ENCODE measurements around the gene DCAKD.

The DCAKD gene

GRCh38 chr17:45088741-45089140 is 37.3 kb upstream of the DCAKD start:
- H3K4me3 ChIP-seq (ENCODE audit: low read length), result no peak overlapping the region
- WGBS (ENCODE audit: insufficient coverage, insufficient read length), result no CpG with 5 or more reads among the region's 3 CpGs
- H3K27me3 ChIP-seq (ENCODE audit: control insufficient read depth, insufficient read depth, low read length), result no peaks in the 10 kb centered on the region
- H3K36me3 ChIP-seq (ENCODE audit: control insufficient read depth, insufficient read depth, low read length), result peaks cover 34% of the 10 kb centered on the region
- H3K9me3 ChIP-seq (ENCODE audit: control insufficient read depth, insufficient read depth, low read length), result no peaks in the 10 kb centered on the region
- no peak for DNase-seq (ENCODE audit: low read depth, low spot score)
- peaks cover 2% of the 10 kb centered on the region; the same call in 1 of the 2 replicates for H3K4me1 ChIP-seq (ENCODE audit: control insufficient read depth, insufficient read depth, low read length)
- H3K27ac ChIP-seq (ENCODE audit: low read length), result no peak overlapping the region

GRCh38 chr17:45087978-45088377 is 36.5 kb upstream of the DCAKD start:
- Histone ChIP-seq H3K27ac (ENCODE audit: low read length) (no peak overlapping the region), H3K36me3 (ENCODE audit: control insufficient read depth, insufficient read depth, low read length) (peaks cover 29% of the 10 kb centered on the region), H3K27me3 (ENCODE audit: control insufficient read depth, insufficient read depth, low read length) (no peaks in the 10 kb centered on the region), H3K9me3 (ENCODE audit: control insufficient read depth, insufficient read depth, low read length) (no peaks in the 10 kb centered on the region), H3K4me1 (ENCODE audit: control insufficient read depth, insufficient read depth, low read length) (peaks cover 2% of the 10 kb centered on the region; the same call in 1 of the 2 replicates), H3K4me3 (ENCODE audit: low read length) (no peak overlapping the region)
- WGBS (ENCODE audit: insufficient coverage, insufficient read length), result no CpG with 5 or more reads among the region's 5 CpGs
- DNase-seq (ENCODE audit: low read depth, low spot score), result no peak

- DNase-seq (ENCODE audit: low read depth, low spot score), result no peak
- H3K27me3 ChIP-seq (ENCODE audit: control insufficient read depth, insufficient read depth, low read length), result no peaks in the 10 kb centered on the region
- H3K36me3 ChIP-seq (ENCODE audit: control insufficient read depth, insufficient read depth, low read length), result peaks cover 28% of the 10 kb centered on the region
- H3K4me3 ChIP-seq (ENCODE audit: low read length), result no peak overlapping the region
- peaks cover 2% of the 10 kb centered on the region; the same call in 1 of the 2 replicates for H3K4me1 ChIP-seq (ENCODE audit: control insufficient read depth, insufficient read depth, low read length)
- H3K9me3 ChIP-seq (ENCODE audit: control insufficient read depth, insufficient read depth, low read length), result no peaks in the 10 kb centered on the region
- no CpG with 5 or more reads among the region's 3 CpGs for WGBS (ENCODE audit: insufficient coverage, insufficient read length)
- no peak overlapping the region for H3K27ac ChIP-seq (ENCODE audit: low read length)
Measured at GRCh38 chr17:45087504-45087975, 36.1 kb upstream of the DCAKD start.

GRCh38 chr17:45086865-45087503 is 35.6 kb upstream of the DCAKD start:
- Histone ChIP-seq H3K9me3 (ENCODE audit: control insufficient read depth, insufficient read depth, low read length) (no peaks in the 10 kb centered on the region), H3K4me1 (ENCODE audit: control insufficient read depth, insufficient read depth, low read length) (peaks cover 2% of the 10 kb centered on the region; the same call in 1 of the 2 replicates), H3K36me3 (ENCODE audit: control insufficient read depth, insufficient read depth, low read length) (peaks cover 28% of the 10 kb centered on the region), H3K4me3 (ENCODE audit: low read length) (no peak overlapping the region), H3K27ac (ENCODE audit: low read length) (no peak overlapping the region), H3K27me3 (ENCODE audit: control insufficient read depth, insufficient read depth, low read length) (no peaks in the 10 kb centered on the region)
- no CpG with 5 or more reads among the region's 6 CpGs for WGBS (ENCODE audit: insufficient coverage, insufficient read length)
- DNase-seq (ENCODE audit: low read depth, low spot score), result no peak

GRCh38 chr17:45086391-45086790 is 35.0 kb upstream of the DCAKD start:
- Histone ChIP-seq H3K4me3 (ENCODE audit: low read length) (no peak overlapping the region), H3K4me1 (ENCODE audit: control insufficient read depth, insufficient read depth, low read length) (peaks cover 2% of the 10 kb centered on the region; the same call in 1 of the 2 replicates), H3K36me3 (ENCODE audit: control insufficient read depth, insufficient read depth, low read length) (peaks cover 32% of the 10 kb centered on the region), H3K27ac (ENCODE audit: low read length) (no peak overlapping the region), H3K27me3 (ENCODE audit: control insufficient read depth, insufficient read depth, low read length) (no peaks in the 10 kb centered on the region), H3K9me3 (ENCODE audit: control insufficient read depth, insufficient read depth, low read length) (no peaks in the 10 kb centered on the region)
- WGBS (ENCODE audit: insufficient coverage, insufficient read length), result no CpG with 5 or more reads among the region's 4 CpGs
- DNase-seq (ENCODE audit: low read depth, low spot score), result no peak

GRCh38 chr17:45081047-45081703 is 29.7 kb upstream of the DCAKD start:
- no peak for DNase-seq (ENCODE audit: low read depth, low spot score)
- Histone ChIP-seq H3K36me3 (ENCODE audit: control insufficient read depth, insufficient read depth, low read length) (peaks cover 11% of the 10 kb centered on the region), H3K4me1 (ENCODE audit: control insufficient read depth, insufficient read depth, low read length) (no peaks in the 10 kb centered on the region), H3K27me3 (ENCODE audit: control insufficient read depth, insufficient read depth, low read length) (no peaks in the 10 kb centered on the region), H3K4me3 (ENCODE audit: low read length) (no peak overlapping the region), H3K9me3 (ENCODE audit: control insufficient read depth, insufficient read depth, low read length) (no peaks in the 10 kb centered on the region), H3K27ac (ENCODE audit: low read length) (no peak overlapping the region)
- no CpG with 5 or more reads among the region's 6 CpGs for WGBS (ENCODE audit: insufficient coverage, insufficient read length)

- Histone ChIP-seq H3K4me3 (ENCODE audit: low read length) (no peak overlapping the region), H3K27ac (ENCODE audit: low read length) (no peak overlapping the region), H3K4me1 (ENCODE audit: control insufficient read depth, insufficient read depth, low read length) (no peaks in the 10 kb centered on the region), H3K27me3 (ENCODE audit: control insufficient read depth, insufficient read depth, low read length) (no peaks in the 10 kb centered on the region), H3K36me3 (ENCODE audit: control insufficient read depth, insufficient read depth, low read length) (peaks cover 8% of the 10 kb centered on the region), H3K9me3 (ENCODE audit: control insufficient read depth, insufficient read depth, low read length) (no peaks in the 10 kb centered on the region)
- no peak for DNase-seq (ENCODE audit: low read depth, low spot score)
- WGBS (ENCODE audit: insufficient coverage, insufficient read length), result no CpG with 5 or more reads among the region's 3 CpGs
Measured at GRCh38 chr17:45077643-45078042, 26.2 kb upstream of the DCAKD start.

- no peak for DNase-seq (ENCODE audit: low read depth, low spot score)
- no peaks in the 10 kb centered on the region for H3K4me1 ChIP-seq (ENCODE audit: control insufficient read depth, insufficient read depth, low read length)
- H3K27ac ChIP-seq (ENCODE audit: low read length), result no peak overlapping the region
- no peaks in the 10 kb centered on the region for H3K9me3 ChIP-seq (ENCODE audit: control insufficient read depth, insufficient read depth, low read length)
- no peaks in the 10 kb centered on the region for H3K27me3 ChIP-seq (ENCODE audit: control insufficient read depth, insufficient read depth, low read length)
- no peaks in the 10 kb centered on the region for H3K36me3 ChIP-seq (ENCODE audit: control insufficient read depth, insufficient read depth, low read length)
- no CpG with 5 or more reads among the region's 5 CpGs for WGBS (ENCODE audit: insufficient coverage, insufficient read length)
- no peak overlapping the region for H3K4me3 ChIP-seq (ENCODE audit: low read length)
Measured at GRCh38 chr17:45073414-45074070, 22.1 kb upstream of the DCAKD start.

GRCh38 chr17:45070809-45071208 is 19.4 kb upstream of the DCAKD start:
- H3K36me3 ChIP-seq (ENCODE audit: control insufficient read depth, insufficient read depth, low read length), result no peaks in the 10 kb centered on the region
- no peak overlapping the region for H3K4me3 ChIP-seq (ENCODE audit: low read length)
- no peaks in the 10 kb centered on the region for H3K9me3 ChIP-seq (ENCODE audit: control insufficient read depth, insufficient read depth, low read length)
- no peaks in the 10 kb centered on the region for H3K27me3 ChIP-seq (ENCODE audit: control insufficient read depth, insufficient read depth, low read length)
- no peaks in the 10 kb centered on the region for H3K4me1 ChIP-seq (ENCODE audit: control insufficient read depth, insufficient read depth, low read length)
- no CpG with 5 or more reads among the region's 2 CpGs for WGBS (ENCODE audit: insufficient coverage, insufficient read length)
- no peak overlapping the region for H3K27ac ChIP-seq (ENCODE audit: low read length)
- no peak for DNase-seq (ENCODE audit: low read depth, low spot score)

- no CpG with 5 or more reads among the region's 8 CpGs for WGBS (ENCODE audit: insufficient coverage, insufficient read length)
- no peaks in the 10 kb centered on the region for H3K9me3 ChIP-seq (ENCODE audit: control insufficient read depth, insufficient read depth, low read length)
- H3K36me3 ChIP-seq (ENCODE audit: control insufficient read depth, insufficient read depth, low read length), result no peaks in the 10 kb centered on the region
Measured at GRCh38 chr17:45070001-45070400, 18.6 kb upstream of the DCAKD start.

More at GRCh38 chr17:45070001-45070400, 18.6 kb upstream of the DCAKD start:
- DNase-seq (ENCODE audit: low read depth, low spot score), result no peak
- Histone ChIP-seq H3K27ac (ENCODE audit: low read length) (no peak overlapping the region), H3K4me3 (ENCODE audit: low read length) (no peak overlapping the region), H3K4me1 (ENCODE audit: control insufficient read depth, insufficient read depth, low read length) (no peaks in the 10 kb centered on the region), H3K27me3 (ENCODE audit: control insufficient read depth, insufficient read depth, low read length) (no peaks in the 10 kb centered on the region)
